GM08714 (cell line): ENCODE results near the gene TNS3.
"Not testable (repeated sequence)": the region's sequence is repeated elsewhere in the genome, so short reads cannot be mapped to it uniquely, and the experiment has no call there.

Experiments used
- H3K4me3 ChIP-seq: fragments of 200-500 bp; sonication (Bioruptor generic); 2 replicates; pipeline ENCODE4 v1.5.1; 2014; ENCODE audit warnings: mild to moderate bottlenecking, low read length, inconsistent platforms
- ZNF274 ChIP-seq: IDR thresholded peaks from 2 replicates; pipeline ENCODE4 v1.6.1; 2012; ENCODE audit warnings: mild to moderate bottlenecking, low read depth, low read length

TNS3 gene

GRCh38 chr7:47610506-47611044, 28.7 kb upstream of the TNS3 start:
- no peak for TF ChIP-seq ZNF274
- H3K4me3 ChIP-seq = no peak overlapping the region

- H3K4me3 ChIP-seq = no peak overlapping the region
- TF ChIP-seq ZNF274 = no peak
Observed at GRCh38 chr7:47609803-47610452, 28.0 kb upstream of the TNS3 start.

GRCh38 chr7:47606593-47607046, 24.7 kb upstream of the TNS3 start:
- not testable (repeated sequence) for H3K4me3 ChIP-seq

GRCh38 chr7:47605816-47606575, 24.1 kb upstream of the TNS3 start:
- no peak for TF ChIP-seq ZNF274

GRCh38 chr7:47604496-47604890, 22.6 kb upstream of the TNS3 start:
- no peak for TF ChIP-seq ZNF274
- H3K4me3 ChIP-seq = no peak overlapping the region

More at GRCh38 chr7:47605816-47606575, 24.1 kb upstream of the TNS3 start:
- H3K4me3 ChIP-seq = no peak overlapping the region

- H3K4me3 ChIP-seq = not testable (repeated sequence)
Observed at GRCh38 chr7:47603514-47604255, 21.8 kb upstream of the TNS3 start.

GRCh38 chr7:47602272-47603004, 20.5 kb upstream of the TNS3 start:
- TF ChIP-seq ZNF274 = no peak
- H3K4me3 ChIP-seq = no peak overlapping the region

- TF ChIP-seq ZNF274 = no peak
- H3K4me3 ChIP-seq = no peak overlapping the region
Observed at GRCh38 chr7:47601881-47602249, 20.0 kb upstream of the TNS3 start.

GRCh38 chr7:47601119-47601880, 19.4 kb upstream of the TNS3 start:
- TF ChIP-seq ZNF274 = no peak
- H3K4me3 ChIP-seq = no peak overlapping the region

- no peak for TF ChIP-seq ZNF274
- H3K4me3 ChIP-seq = no peak overlapping the region
Observed at GRCh38 chr7:47600199-47601118, 18.5 kb upstream of the TNS3 start.

- H3K4me3 ChIP-seq = no peak overlapping the region
- no peak for TF ChIP-seq ZNF274
Observed at GRCh38 chr7:47597379-47597778, 15.5 kb upstream of the TNS3 start.

- H3K4me3 ChIP-seq = no peak overlapping the region
- TF ChIP-seq ZNF274 = no peak
Observed at GRCh38 chr7:47596502-47597202, 14.7 kb upstream of the TNS3 start.

- H3K4me3 ChIP-seq = no peak overlapping the region
- no peak for TF ChIP-seq ZNF274
Observed at GRCh38 chr7:47594406-47594805, 12.5 kb upstream of the TNS3 start.
